ENCODE data around the gene CLPX.

DNA sequence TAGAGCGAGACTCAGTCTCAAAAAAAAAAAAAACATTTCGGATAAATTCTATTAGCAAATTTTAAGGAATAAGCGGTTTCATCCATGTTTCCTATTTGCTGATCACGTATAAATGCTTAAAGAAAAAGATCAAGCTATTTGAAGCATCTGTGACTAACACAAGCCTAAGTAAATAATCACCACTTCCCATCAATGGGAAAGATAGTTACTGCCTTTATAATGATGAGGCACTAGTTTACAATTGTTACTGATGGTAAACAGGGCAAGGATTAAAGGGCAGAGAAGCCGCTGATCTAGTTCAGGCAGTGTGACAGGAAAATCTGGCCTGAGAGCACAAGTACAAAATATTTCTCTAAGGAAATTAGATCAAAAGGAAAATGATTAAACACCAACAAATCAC, 13.7 kb downstream of the CLPX start:
- TF ChIP-seq, protein P1, sequence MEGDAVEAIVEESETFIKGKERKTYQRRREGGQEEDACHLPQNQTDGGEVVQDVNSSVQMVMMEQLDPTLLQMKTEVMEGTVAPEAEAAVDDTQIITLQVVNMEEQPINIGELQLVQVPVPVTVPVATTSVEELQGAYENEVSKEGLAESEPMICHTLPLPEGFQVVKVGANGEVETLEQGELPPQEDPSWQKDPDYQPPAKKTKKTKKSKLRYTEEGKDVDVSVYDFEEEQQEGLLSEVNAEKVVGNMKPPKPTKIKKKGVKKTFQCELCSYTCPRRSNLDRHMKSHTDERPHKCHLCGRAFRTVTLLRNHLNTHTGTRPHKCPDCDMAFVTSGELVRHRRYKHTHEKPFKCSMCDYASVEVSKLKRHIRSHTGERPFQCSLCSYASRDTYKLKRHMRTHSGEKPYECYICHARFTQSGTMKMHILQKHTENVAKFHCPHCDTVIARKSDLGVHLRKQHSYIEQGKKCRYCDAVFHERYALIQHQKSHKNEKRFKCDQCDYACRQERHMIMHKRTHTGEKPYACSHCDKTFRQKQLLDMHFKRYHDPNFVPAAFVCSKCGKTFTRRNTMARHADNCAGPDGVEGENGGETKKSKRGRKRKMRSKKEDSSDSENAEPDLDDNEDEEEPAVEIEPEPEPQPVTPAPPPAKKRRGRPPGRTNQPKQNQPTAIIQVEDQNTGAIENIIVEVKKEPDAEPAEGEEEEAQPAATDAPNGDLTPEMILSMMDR (IDR thresholded peaks at IDR 0.05), result no peak
- TF ChIP-seq POLR2A (IDR thresholded peaks at IDR 0.05), result no peak
